Suppressor macrophage treated with lipopolysaccharide for 4 hours (primary cell): ENCODE results near the gene TMEM221.
"Not testable (repeated sequence)": the region's sequence is repeated elsewhere in the genome, so short reads cannot be mapped to it uniquely, and the experiment has no call there.

ENCODE experiments used
- DNase-seq: peaks from one replicate; pipeline ENCODE4 v3.0.0-alpha.2; 2020

The TMEM221 gene

DNA sequence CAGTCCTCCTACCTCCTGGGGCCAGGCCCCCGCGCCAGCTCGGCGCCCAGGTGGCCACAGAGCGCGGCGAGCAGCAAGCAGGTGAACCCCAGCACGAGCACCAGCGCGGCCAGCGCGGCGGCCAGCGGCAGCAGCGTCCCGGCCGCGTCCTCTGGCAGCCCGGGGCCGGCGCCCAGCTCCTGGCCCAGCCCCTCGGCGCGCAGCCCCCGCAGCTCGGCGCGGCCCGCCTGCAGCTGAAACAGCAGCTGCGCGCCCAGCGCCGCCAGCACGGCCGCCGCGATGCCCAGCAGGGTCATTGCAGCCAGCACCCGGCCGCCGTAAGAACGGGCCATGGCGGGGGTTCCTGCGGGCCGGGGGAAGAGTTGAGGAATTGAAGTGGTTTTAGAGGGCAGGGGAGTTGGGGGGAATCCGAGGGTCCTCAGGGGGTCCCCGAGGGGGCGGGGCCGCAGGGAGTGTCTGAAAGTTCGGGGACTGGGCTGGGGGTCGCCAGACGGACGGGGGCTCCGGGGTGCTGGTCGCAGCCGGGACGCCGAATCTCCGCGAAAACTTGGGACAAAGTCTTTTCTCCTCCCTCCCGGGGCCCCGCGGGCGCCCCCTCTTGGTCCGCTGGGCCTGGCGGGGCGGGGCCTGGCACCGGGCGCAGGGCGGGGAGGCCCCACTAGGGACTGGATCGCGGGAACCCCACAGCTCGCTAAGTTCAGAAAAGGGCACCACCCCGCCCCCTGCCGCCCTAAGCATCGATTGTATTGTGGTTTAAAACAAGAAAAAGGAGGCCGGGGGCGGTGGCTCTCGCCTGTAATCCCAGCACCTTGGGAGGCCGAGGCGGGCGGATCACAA lies at the start of gene TMEM221:
Gene TMEM221 (minus strand): TSS at position 538 of the 837 bp plus-strand sequence. CDS start 206 bp downstream, at position 332.
- DNase-seq, result peak; percentile 49

DNA sequence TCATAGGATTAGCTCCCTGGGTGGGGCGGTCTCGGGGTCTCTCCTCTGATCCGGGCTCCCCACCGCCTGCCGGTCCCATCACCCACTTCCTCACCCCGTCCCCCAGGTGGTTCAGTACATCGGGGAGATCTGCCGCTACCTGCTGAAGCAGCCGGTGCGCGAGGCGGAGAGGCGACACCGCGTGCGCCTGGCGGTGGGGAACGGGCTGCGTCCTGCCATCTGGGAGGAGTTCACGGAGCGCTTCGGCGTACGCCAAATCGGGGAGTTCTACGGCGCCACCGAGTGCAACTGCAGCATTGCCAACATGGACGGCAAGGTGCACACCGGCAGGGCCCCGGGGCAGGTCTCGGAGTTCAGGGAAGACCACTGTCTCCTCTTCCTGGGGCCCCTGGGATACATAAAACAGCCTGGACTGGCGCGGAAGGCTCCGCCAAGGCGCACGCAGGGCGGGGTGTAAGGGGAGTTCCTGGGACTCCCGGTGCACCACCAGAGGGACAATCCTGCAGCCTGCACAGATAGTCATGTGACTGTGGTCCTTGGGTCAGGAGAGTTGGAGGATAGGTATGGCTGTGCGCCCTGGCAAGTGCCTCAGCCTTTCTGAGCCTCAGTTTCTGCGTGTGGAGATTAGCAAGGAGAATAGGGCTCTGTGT lies 48.8 kb upstream of the TMEM221 start:
- no peak for DNase-seq

DNA sequence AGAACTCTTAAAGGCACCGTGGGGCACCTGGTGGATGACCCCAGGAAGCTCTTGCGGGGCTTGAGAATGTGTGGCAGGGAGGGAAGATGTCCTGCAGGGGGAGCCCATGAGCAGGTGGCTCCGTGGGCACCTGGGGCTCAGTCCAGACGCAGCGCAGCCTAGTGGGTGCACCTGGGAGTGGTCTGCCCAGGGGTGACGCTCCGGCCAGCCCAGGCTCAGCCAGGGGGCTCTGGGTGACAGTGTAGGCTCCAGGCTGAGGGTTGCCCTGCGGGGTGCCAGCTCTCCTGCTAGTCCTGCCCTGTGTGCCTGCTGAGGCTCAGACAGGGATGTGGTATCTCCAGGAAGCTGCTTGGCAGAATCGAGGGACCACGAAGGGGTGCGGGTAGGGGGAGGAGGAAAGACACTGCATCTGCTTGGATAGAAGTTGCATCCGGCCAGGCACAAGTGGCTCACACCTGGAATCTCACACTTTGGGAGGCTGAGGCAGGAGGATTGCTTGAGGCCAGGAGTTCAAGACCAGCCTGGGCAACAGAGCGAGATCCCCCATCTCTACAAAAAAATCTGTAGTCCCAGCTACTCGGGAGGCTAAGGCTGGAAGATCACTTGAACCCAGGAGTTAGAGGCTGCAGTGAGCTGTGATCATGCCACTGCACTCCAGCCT lies 48.0 kb upstream of the TMEM221 start:
- peak; percentile 80 for DNase-seq

DNA sequence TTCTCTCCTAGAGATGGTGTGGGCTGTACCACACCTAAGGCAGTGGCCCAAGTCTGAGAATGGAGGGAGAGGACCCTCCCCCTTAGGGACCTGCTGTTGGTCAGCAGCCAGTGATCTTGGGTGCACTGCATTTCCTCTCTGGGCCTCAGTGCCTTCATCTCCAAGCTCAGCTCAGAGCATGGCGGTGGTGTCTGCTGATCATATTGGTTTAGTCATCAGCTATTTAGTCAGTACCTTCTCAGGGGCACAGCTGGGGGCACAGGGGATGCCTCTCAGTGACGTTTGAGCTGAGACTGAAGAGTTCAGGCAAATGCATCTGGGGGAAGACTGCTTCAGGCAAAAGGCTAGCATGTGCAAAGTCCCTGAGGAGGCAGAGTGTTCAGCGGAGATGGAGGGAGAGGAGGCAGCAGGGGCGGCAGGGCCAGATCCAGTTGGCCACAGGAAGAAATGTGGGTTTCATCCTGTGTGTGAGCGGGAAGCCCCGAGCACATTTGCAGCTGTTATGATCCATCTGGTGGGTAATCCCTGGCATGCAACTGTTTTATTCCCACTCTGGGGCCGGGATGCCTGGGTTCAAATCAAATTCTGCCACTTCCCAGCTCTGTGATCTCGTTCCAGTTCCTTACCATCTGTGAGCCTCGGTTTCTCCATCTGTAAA lies 47.3 kb upstream of the TMEM221 start:
- DNase-seq, result no peak

DNA sequence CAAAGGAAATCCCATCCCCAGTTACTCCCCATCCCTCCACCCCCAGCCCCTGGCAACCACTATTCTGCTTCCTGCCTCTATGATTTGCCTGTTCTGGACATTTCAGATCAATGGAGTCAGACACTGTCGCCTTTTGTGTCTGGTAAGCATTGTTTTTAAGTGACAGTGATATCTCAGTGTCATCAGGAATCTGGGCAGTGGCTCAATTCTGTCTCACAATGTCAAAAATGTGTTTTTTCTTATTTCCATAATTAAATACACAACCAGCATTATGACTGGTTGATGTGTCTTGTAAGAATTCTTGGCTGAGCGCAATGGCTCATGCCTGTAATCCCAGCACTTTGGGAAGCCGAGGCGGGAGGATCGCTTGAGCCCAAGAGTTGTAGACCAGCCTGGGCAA lies 42.8 kb upstream of the TMEM221 start:
- no peak for DNase-seq

DNA sequence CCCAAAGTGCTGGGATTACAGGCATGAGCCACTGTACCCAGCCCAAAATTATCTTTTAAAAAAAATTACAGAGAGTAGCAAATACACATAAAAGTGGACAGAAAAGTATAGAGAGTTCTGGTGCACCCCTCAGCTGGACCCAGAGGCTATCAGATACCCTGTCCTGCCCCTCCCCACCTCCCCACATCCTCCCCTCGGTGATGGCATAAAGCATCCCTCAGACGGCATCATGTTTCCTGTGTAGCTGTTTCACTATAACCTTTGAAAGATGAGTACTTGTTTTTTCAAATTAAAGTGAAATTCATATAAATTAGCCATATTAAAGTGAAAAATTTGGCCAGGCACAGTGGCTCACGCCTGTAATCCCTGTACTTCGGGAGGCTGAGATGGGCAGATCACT lies 41.9 kb upstream of the TMEM221 start:
- DNase-seq, result no peak

DNA sequence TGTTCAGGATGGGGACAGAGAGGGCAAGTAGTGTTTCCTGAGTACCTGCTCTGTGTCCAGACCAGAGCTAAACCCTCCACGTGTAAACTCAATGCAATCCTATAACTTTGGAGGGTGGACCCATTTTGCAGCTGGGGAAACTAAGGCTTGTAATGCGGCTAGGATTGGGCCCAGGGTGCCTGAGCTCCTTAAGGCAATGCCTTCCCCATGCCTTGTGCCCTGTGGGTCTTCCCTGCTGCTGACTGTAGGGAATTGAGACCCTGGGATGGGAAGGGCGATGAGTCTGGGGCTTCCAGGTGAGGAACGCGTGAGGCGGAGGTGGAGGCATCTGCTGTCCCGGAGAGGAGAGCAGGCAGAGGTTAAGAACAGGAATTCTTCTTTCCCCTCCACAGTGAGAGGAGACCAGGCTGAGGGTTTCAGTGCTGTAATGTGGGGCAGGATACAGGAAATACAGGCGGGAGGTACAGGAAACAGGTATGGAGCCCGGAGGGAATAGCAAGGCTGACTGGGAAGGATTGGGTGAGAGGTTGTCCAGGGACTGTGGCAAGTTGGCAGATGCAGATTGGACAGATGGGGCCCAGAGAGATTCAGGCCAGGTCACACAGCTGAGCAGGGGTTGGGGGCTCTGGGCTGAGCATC lies 41.0 kb upstream of the TMEM221 start:
- no peak for DNase-seq

DNA sequence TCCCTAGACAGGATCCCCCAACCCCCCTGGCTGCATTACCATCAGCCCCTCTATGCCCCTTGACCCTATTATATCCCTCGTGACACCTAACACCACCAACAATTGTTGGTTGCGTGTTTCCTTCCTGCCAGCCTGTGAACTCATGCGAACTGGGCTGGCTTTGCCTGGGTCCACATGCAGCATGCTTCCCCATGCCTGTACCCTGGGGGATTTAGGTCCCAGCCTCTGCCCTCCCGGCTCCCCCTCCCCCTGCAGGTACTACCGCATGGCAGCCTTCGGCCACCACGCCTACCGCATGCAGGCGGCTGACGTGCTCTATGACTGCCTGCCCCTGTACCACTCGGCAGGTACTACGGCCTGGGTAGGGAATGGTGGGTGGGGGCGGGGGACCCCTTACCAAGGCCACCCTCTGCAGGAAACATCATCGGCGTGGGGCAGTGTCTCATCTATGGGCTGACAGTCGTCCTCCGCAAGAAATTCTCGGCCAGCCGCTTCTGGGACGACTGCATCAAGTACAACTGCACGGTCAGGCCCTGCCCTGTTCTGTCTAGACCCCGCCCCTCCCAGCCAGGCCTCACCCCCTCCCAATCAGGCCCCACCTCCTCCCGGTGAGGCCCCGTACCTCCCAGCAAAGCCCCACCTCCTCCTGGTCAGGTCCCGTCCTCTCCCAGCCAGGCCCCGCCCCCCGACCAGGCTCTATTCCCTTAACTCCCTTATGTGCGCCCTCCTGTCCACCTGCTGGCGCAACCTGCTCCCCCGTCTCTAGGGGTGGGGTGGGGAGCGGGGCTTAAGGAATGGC lies 40.3 kb upstream of the TMEM221 start:
- DNase-seq, result no peak

DNA sequence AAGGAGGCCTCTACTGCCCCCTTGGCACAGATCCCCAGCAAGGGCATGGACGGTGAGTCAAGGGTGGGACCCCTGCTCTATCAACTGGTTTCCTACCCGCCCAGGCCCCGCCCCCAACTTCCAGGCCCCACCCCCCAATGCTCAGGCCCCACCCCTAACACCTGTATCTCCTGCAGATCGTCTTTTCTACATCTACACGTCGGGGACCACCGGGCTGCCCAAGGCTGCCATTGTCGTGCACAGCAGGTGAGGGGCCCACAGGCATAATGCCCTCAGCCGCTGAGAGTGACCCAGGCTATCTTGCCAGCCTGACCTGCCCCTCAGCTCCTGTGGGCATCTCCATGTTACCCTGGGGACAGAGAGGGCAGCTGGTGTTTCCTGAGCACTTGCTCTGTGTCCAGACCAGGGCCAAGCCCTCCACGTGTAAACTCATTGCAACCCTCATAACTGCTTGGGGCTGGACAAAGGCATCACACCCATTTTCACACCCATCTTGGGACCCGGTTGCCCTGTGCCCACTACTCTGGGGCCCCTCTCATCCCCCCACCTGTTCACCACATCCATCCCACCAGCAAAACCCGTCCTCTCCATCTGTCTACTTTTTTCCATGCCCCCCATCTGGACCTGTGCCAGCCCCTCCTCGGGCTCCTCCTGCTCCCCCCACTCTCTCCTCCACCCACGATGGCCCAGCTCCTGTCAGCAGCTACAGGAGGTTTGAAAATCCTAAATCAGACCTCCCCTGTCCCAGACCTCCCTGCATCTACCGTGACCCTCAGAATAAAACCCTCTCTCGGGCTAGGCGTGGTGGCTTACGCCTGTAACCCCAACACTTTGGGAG lies 39.0 kb upstream of the TMEM221 start:
- no peak for DNase-seq

DNA sequence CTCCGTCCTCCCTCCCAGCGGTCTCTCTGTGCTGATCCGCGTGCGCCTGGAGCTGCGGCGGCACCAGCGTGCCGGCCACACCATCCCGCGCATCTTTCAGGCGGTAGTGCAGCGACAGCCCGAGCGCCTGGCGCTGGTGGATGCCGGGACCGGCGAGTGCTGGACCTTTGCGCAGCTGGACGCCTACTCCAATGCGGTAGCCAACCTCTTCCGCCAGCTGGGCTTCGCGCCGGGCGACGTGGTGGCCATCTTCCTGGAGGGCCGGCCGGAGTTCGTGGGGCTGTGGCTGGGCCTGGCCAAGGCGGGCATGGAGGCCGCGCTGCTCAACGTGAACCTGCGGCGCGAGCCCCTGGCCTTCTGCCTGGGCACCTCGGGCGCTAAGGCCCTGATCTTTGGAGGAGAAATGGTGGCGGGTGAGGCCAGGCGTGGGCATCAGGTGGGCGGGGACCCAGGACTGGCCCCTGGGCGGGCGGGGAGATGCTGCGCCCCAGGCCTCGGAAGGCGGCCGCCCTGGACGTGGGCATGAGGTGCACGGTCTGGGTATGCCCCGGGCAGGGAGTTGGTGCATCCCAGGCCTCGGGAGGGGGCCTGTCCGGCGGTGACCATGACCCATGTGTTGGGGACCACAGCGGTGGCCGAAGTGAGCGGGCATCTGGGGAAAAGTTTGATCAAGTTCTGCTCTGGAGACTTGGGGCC lies 38.2 kb upstream of the TMEM221 start:
- no peak for DNase-seq

DNA sequence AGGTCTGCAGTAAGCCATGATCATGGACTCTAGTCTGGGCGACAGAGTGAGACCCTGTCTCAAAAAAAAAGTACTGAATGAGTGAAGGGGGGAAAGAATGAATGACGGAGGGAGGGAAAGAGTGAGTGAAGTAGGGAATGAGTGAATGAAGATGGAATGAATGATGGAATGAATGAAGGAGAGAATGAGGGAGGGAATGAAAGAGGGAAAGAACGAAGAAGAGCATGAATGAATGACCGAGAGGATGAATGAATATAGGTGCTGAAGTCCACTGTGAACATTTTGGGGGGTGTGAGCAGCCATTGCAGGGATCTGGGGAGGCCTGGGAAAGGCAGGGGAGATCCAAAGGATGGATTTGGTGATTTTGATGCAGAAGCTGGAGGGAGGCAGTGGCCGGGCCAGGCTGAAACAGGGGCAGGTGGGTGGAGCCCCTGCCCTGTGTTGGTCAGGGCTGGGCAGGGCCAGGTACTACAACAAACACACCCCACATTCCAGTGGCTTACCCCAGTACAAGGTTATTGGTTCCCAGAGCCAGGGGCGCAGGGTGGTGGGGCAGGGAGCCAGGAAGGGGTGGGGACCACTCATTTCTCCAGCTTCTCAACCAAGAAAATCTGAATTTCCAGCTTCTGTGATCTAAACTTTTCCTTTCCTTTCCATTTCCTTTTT lies 36.2 kb upstream of the TMEM221 start:
- no peak for DNase-seq

DNA sequence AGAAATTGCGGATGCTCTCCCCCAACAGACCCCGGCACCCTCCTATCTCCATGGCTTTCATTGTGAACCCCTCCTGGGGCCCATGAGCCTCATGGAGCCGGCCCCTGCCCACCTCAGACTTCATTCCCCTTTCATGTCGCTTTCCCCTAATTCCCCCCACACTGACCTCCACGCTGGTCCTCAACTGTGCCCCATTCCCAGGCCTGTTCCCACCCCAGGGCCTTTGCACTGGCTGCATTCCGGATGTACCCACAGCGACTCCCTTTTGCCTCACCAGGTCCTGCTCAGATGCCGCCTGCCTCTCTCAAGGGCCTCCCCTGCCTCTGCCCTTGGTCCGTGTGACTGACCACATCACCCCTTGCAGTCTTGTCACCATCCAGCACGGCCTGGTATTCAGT lies 35.1 kb upstream of the TMEM221 start:
- no peak for DNase-seq

DNA sequence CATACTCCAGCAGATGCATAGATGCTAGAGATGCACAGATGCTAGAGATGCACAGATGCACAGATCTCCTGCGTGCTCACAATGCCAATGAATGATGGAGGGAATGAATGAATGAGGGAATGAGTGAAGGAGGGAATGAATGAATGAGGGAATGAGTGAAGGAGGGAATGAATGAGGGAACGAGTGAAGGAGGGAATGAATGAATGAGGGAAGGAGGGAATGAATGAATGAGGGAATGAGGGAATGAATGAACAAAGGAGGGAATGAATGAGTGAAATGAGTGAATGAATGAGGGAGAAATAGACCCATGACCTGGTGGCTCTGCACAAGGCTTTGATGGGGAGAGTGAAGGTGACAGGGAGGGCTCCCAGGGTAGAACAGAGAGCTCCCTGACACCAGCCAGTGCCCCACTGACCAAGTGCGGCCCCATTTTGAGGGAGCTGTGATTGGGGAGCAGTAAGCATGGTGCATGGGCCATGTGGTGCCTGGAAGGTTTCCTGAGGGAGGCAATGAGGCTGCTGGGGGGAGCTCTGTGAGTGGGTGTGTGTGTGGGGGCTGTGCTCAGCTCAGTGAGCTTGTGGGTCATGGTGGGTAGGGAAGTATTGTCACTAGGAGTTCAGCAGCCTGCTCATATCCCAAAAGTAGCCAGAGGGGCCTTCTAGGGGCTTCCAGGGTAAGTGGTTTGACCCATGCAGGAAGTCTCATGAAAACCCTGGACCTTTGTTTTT lies 34.6 kb upstream of the TMEM221 start:
- no peak for DNase-seq

DNA sequence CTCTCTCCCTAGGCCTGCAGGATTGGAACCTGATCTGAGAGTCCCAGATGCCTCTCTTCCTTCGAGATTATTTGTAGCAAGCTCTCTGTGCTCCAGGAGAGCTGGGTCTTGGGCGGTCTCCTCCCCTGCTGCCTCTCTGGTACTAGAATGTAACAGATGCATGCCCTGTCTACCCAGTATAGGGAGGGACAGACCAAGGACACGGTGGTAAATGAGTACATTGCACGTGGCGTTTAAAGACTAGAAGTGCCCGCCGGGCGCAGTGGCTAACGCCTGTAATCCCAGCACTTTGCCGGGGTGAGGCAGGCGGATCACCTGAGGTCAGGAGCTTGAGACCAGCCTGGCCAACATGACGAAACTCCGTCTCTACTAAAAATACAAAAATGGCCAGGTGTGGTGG lies 33.5 kb upstream of the TMEM221 start:
- DNase-seq, result no peak

DNA sequence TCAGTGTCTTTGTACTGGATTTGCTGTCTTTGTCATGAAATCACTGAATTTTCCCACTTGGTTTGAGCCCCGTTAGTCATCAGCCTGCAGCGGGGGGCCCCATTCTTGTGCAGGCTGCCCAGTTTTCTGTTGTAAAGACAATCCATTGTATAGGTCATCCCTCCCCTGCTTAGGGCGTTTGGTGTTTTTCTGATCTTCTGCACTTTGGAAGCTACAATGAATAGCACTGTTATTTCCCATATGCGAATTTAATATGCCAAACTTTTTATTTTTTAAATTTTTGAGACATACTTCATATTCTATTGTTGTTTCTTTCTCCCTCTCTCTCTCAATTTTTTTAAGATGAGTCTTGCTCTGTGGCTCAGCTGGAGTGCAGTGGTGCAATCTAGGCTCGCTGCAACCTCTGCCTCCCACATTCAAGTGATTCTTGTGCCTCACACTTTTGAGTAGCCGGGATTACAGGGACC lies 30.9 kb upstream of the TMEM221 start:
- DNase-seq, result no peak

DNA sequence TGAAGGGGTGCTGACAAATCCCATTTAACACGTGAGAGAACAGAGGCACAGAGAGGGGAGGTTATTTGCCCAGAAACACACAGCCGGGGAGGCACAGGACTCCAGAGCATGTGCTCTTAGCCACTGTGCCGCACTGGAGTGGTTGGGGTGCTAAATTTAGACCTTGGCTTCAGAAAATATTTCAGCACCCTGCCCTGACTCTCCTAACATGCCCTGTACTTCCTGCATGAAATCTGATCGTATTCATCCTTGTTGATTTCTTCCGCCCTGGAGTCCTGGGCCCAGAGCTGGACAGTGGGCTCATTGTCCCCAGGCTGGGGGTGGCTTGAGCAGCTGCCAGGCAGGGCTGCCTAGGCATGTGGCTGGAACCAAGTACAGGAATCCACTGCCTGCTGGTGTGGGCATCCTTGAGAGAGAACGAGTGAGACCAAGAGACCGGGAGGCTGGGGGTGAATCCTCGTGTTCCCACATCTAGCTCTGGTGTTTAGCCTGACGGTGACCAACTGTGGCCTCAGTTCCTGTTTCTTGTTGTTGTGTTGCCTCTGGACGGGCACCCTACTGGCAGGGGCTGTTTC lies 27.2 kb upstream of the TMEM221 start:
- peak; percentile 71 for DNase-seq

DNA sequence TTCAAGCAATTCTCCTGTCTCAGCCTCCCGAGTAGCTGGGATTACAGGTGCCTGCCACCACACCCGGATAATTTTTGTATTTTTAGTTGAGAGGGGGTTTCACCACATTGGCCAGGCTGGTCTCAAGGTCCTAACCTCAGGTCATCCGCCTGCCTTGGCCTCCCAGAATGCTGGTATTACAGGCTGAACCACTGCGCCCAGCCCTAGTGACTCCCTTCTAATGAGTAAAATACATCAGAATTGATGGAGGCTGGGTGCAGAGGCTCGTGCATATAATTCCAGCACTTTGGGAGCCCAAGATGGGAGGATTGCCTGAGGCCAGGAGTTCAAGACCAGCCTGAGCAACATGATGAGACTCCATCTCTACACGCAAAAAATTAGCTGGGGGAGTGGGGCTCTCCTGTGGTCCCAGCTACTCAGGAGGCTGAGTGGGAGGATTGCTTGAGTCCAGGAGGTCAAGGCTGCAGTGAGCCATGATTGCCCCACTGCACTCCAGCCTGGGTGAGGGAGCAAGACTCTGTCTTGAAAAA lies 26.6 kb upstream of the TMEM221 start:
- DNase-seq, result not testable (repeated sequence)

DNA sequence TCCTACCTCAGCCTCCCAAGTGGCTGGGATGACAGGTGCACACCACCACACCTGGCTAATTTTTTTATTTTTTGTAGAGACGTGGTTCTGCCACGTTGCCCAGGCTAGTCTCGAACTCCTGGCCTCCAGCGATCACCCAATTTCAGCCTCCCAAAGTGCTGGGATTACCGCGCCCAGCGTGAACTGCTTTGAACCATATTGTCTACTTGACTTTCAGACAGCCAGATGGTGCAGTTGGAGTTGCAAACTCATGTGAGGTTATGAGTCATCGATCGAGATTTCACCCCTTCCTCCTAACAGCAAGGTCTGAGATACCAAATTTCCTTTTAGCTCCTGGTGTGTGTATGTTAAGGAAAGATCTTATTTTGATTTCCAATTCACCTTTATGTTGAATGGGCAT lies 24.6 kb upstream of the TMEM221 start:
- peak; percentile 82 for DNase-seq
